ENCODE data around the gene MACROD1.

MACROD1 gene

DNA sequence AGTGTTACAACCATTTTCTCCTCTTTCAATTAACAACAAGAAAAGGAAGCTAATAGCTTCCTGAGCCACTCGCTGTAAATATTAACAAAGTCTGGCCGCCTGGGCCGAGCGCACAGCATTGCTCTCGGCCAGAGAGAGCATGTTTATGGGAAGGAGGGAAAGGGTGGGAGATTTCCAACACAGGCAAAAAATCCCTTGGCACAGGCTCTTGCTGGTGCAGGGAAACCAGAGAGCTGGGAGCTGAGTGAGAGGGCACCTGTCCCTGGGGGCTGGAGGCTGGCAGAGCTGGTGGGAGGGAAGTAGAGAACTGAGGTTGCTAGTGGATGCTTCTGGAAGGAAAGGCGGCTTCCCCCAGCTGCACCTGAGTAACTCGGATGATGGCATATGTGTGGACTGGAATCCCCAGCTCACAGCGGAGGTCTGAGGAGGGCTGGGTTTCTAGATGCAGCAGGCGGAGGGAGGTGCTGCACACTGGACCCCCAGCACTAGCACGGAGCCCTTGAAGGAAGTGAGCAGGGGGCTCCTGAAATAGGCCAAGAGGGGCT is 70.6 kb downstream of the MACROD1 start:
- DNase-seq = peak in 6 of 56 donors; percentile 26 to 41 (median 30)

DNA sequence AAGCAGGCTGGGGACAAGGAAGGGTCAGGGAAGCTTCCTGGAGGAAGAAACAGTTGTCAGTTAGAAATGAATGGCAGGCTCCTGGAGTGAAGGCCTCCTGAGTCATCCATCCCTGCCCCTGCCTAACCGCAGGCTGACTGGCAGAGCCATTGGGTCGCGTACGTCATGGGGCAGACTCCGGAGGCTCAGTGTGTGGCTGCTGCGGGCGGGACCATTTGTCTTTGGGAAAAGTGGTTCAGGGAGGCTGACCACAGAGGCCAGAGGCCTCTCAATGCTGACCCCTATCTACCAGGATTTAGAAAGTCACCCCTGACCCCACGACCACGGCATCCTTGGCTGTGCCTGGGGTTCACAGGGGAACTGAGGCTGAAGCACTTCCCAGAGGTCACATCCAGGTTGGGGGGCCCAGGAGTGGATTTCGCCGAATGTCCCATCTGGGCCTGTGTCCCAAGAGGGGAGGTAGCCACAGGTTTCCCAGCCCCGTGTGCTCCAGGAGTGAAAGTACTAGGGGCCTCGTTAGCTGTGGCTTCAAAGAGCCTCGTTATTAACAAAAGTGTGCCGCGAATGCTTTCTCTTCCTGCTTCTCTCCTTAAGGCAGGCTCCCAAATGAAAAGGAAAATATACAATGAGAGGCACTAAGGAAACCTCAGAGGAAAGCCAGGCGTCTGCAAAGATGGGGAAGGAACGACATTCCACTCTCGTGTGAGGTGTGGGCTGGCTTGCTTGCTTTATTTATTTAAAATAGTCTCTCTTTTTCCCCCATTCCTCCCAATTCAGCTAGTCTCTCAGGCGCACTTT is 71.3 kb downstream of the MACROD1 start:
- DNase-seq = peak in 14 of 56 donors; percentile 21 to 69 (median 34)

- peak in 2 of 56 donors; percentile 29 to 36 for DNase-seq
Observed at GRCh38 chr11:64093233-64094039, 72.5 kb downstream of the MACROD1 start.

GRCh38 chr11:64092761-64093136 is 73.2 kb downstream of the MACROD1 start:
- DNase-seq = no peak

- DNase-seq = peak in 53 of 56 donors; percentile 49 to 93 (median 80)
Observed at GRCh38 chr11:64092111-64092760, 73.7 kb downstream of the MACROD1 start.

DNA sequence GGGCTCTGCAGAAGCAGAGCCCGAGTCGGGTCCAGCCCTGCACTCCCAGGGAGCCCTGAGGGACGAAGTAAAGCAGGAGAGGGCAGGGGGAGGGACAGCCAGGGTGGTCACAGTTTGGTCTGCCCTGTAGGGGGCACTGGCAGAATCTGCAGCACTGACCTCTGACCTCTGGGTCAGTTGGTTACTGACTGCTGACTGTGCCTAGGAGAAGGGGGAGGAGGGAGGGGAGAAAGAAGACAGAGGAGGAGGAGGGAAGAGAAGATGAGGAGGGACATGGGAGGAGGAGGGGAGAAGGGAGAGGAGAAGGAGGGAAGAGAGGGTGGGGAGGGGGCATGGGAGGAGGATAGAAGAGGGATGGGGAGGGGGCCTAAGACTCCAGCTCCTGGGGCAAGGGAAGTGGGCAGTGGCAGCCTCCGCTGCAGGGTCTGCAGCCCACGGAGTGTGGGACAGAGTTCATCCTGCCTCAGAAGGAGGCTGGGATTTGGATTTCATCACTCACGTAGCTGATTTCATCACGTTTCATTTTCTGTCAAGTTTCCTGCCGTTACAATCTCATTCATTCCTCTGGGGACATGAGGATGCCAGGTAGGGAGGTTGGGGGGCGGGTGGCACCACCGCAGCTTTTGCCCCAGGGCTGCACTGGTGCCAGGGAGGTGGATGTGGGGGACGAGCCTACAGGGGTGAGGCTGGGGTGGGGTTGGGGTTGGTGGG is 75.0 kb downstream of the MACROD1 start:
- peak in 1 of 56 donors; percentile 33 for DNase-seq

GRCh38 chr11:64089915-64090805 is 75.8 kb downstream of the MACROD1 start:
- peak in 5 of 56 donors; percentile 30 to 60 (median 46) for DNase-seq

- DNase-seq = peak in 14 of 56 donors; percentile 21 to 59 (median 36)
Observed at GRCh38 chr11:64089493-64089892, 76.4 kb downstream of the MACROD1 start.

GRCh38 chr11:64089027-64089360 is 76.9 kb downstream of the MACROD1 start:
- peak in 2 of 56 donors; percentile 20 to 34 for DNase-seq

- DNase-seq = peak in 5 of 56 donors; percentile 20 to 40 (median 25)
Observed at GRCh38 chr11:64088162-64089026, 77.5 kb downstream of the MACROD1 start.

- DNase-seq = peak in 30 of 56 donors; percentile 15 to 84 (median 41)
Observed at GRCh38 chr11:64086258-64087123, 79.4 kb downstream of the MACROD1 start.

- no peak for DNase-seq
Observed at GRCh38 chr11:64085906-64086257, 80.0 kb downstream of the MACROD1 start.

DNA sequence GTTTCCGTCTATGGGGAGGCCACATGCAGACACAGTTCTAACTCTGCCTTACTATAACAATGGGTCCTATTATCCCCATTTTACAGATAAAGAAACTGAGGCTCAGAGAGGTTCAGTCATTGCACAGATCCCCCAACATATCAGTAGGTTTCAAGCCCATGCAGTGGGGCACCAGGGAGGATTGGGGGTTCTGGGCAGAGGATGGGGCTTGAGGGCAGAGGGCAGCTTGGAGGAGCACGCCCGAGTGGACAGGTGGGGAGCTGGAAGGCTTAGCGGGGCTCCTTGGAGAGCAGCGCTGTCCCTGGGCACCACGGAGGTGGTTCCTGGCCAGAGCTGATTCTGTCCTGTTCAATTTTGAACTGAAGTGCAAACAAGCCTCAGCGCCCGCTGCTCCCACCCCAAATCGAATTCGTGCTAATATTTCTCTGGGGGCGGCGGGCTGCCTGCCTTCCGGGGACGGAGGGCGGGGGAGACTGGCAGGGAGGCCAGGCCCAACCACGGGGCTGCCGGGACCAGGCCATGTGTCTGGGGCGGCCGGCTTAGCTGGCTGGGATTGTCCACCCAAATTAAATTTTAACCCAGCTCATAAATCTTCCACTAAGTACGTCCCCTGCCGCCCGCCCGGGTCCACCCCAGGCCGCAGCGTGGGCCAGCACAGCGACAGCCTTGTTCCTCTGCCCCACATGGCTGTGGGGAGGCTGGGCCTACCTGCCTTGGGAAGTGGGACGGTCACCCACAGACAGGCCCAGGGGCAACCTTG is 80.8 kb downstream of the MACROD1 start:
- DNase-seq = no peak

- peak in 1 of 56 donors; percentile 27 for DNase-seq
Observed at GRCh38 chr11:64084146-64084950, 81.6 kb downstream of the MACROD1 start.

- peak in 1 of 56 donors; percentile 45 for DNase-seq
Observed at GRCh38 chr11:64083398-64084080, 82.4 kb downstream of the MACROD1 start.

Data from nucleus accumbens (tissue), 56 donors.